ENCODE measurements around the gene TET1. TPM values are rescaled to one million over a fixed set of nuclear protein-coding genes. Genes with fewer than 3 reads are reported as not detected.

The TET1 gene
- total and polyA plus RNA-seq, 2 of the 13 experiments (the other 11 are each of a cell fraction or from before 2014, with no cell fraction given), result 6.9 to 7.3 TPM

DNA sequence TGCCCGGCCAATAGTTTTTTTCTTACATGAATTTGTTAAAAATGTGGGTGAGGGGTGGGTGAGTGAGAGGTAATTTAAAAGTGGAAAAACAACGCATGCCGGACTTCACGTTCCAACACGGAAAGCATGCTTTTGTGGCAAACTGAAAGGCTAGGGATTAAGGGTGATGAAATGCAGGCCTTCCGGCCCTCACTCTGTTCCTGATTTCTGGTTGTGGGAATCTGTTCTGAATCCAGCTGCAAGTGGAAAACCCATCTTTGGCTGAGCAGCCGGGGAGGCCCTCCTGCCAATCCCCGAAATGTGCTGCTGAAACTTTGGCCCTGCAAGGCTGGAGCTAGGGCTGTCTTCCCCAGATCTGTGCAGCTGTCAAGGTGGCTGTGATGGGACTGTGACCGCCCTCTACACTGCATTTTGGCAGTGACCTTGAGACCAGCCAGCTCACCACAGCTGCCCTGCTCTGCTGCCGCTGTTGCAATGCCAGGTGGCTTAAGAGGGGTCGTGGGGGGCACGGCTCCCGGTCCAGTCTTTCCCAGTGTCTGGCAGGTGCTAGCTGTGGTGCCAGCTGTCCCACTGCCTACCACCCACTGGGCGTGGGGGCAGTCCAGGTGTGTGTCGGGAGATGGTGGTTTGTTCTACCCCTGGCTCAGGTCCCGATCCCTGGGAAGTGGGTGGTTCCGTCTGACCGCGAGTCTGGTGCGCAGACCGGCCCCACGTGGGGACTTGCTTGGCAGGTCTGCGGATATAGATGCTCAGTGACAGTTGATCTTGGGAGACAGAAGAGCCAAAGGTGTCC is 39.0 kb downstream of the TET1 start (continued):
- TF ChIP-seq NR2F6 (IDR thresholded peaks at IDR 0.05), result peak; percentile 17; the same call in 1 of the 2 replicates
- TF ChIP-seq NR2F6 (CRISPR knock-in tag; IDR thresholded peaks at IDR 0.05), result no peak; the same call in 1 of the 2 replicates
- TF ChIP-seq, protein P1, sequence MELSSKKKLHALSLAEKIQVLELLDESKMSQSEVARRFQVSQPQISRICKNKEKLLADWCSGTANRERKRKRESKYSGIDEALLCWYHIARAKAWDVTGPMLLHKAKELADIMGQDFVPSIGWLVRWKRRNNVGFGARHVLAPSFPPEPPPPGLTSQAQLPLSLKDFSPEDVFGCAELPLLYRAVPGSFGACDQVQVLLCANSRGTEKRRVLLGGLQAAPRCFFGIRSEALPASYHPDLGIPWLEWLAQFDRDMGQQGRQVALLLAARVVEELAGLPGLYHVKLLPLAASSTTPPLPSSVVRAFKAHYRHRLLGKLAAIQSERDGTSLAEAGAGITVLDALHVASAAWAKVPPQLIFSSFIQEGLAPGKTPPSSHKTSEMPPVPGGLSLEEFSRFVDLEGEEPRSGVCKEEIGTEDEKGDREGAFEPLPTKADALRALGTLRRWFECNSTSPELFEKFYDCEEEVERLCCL (CRISPR knock-in tag; IDR thresholded peaks at IDR 0.05; ENCODE audit: borderline replicate concordance), result 0 out of 2 replicates have a peak, but pooled peaks have one; percentile 43
- TF ChIP-seq, protein P2, sequence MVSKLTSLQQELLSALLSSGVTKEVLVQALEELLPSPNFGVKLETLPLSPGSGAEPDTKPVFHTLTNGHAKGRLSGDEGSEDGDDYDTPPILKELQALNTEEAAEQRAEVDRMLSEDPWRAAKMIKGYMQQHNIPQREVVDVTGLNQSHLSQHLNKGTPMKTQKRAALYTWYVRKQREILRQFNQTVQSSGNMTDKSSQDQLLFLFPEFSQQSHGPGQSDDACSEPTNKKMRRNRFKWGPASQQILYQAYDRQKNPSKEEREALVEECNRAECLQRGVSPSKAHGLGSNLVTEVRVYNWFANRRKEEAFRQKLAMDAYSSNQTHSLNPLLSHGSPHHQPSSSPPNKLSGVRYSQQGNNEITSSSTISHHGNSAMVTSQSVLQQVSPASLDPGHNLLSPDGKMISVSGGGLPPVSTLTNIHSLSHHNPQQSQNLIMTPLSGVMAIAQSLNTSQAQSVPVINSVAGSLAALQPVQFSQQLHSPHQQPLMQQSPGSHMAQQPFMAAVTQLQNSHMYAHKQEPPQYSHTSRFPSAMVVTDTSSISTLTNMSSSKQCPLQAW (CRISPR knock-in tag; IDR thresholded peaks at IDR 0.05), result peak; percentile 39
- 0 out of 2 replicates have a peak, but pooled peaks have one; percentile 44 for TF ChIP-seq ZNF609 (CRISPR knock-in tag; IDR thresholded peaks at IDR 0.05; ENCODE audit: borderline replicate concordance)
- 0 out of 2 replicates have a peak, but pooled peaks have one; percentile 49 for TF ChIP-seq ZBTB42 (CRISPR knock-in tag; IDR thresholded peaks at IDR 0.05)
- TF ChIP-seq SMYD3 (CRISPR knock-in tag; IDR thresholded peaks at IDR 0.05), result no peak
- no peak for TF ChIP-seq ZNF660 (CRISPR knock-in tag; IDR thresholded peaks at IDR 0.05; ENCODE audit: borderline replicate concordance, low read depth)
- TF ChIP-seq BRD4 (CRISPR knock-in tag; IDR thresholded peaks at IDR 0.05), result no peak
- no peak for TF ChIP-seq ZNF672 (CRISPR knock-in tag; IDR thresholded peaks at IDR 0.05)
- TF ChIP-seq ZSCAN12 (CRISPR knock-in tag; IDR thresholded peaks at IDR 0.05), result no peak
- no peak for TF ChIP-seq NFKBIZ (CRISPR knock-in tag; IDR thresholded peaks at IDR 0.05)
- no peak for TF ChIP-seq ZC3H4 (CRISPR knock-in tag; IDR thresholded peaks at IDR 0.05; ENCODE audit: borderline replicate concordance)
- TF ChIP-seq SP4 (CRISPR knock-in tag; IDR thresholded peaks at IDR 0.05), result peak; percentile 54; the same call in 1 of the 2 replicates
- TF ChIP-seq, protein P3, sequence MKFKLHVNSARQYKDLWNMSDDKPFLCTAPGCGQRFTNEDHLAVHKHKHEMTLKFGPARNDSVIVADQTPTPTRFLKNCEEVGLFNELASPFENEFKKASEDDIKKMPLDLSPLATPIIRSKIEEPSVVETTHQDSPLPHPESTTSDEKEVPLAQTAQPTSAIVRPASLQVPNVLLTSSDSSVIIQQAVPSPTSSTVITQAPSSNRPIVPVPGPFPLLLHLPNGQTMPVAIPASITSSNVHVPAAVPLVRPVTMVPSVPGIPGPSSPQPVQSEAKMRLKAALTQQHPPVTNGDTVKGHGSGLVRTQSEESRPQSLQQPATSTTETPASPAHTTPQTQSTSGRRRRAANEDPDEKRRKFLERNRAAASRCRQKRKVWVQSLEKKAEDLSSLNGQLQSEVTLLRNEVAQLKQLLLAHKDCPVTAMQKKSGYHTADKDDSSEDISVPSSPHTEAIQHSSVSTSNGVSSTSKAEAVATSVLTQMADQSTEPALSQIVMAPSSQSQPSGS (CRISPR knock-in tag; IDR thresholded peaks at IDR 0.05), result no peak
- TF ChIP-seq ZNF737 (CRISPR knock-in tag; IDR thresholded peaks at IDR 0.05; ENCODE audit: borderline replicate concordance), result no peak
- TF ChIP-seq MEF2D (CRISPR knock-in tag; IDR thresholded peaks at IDR 0.05), result no peak
- peak; percentile 84 for TF ChIP-seq ZFY (CRISPR knock-in tag; IDR thresholded peaks at IDR 0.05)
- peak; percentile 48; the same call in 1 of the 2 replicates for TF ChIP-seq POGZ (CRISPR knock-in tag; IDR thresholded peaks at IDR 0.05)
- TF ChIP-seq ZNF556 (CRISPR knock-in tag; IDR thresholded peaks at IDR 0.05; ENCODE audit: borderline replicate concordance), result 0 out of 2 replicates have a peak, but pooled peaks have one; percentile 46
- TF ChIP-seq MTF2 (CRISPR knock-in tag; IDR thresholded peaks at IDR 0.05; ENCODE audit: borderline replicate concordance), result no peak

All from HepG2 (cell line).